Parathyroid adenoma (tissue), 2 donors: ENCODE results near the gene NADK2.
"Not testable (repeated sequence)": the region's sequence is repeated elsewhere in the genome, so short reads cannot be mapped to it uniquely, and the experiment has no call there.

Source experiments
- H2AFZ ChIP-seq: fragments of 300-600 bp; sonication (generic); one replicate; pipeline ENCODE4 v1.7.0; 2017; ENCODE audit warnings: antibody characterized with exemption, mild to moderate bottlenecking
- H3K27ac ChIP-seq: fragments of 300-600 bp; sonication (generic); one replicate; pipeline ENCODE4 v1.7.0; 2017
- H3K27me3 ChIP-seq: fragments of 300-600 bp; sonication (generic); one replicate; pipeline ENCODE4 v1.7.0; 2017; ENCODE audit warnings: low read length; ENCODE audit not compliant: control insufficient read depth, insufficient read depth
- H3K36me3 ChIP-seq: fragments of 300-600 bp; sonication (generic); one replicate; pipeline ENCODE4 v1.7.0; 2017; ENCODE audit warnings: low read length; ENCODE audit not compliant: control insufficient read depth, insufficient read depth
- H3K4me1 ChIP-seq: fragments of 300-600 bp; sonication (generic); one replicate; pipeline ENCODE4 v1.7.0; 2017; ENCODE audit warnings: control low read depth
- H3K4me2 ChIP-seq: fragments of 300-600 bp; sonication (generic); one replicate; pipeline ENCODE4 v1.7.0; 2017; ENCODE audit warnings: low read length
- H3K4me3 ChIP-seq: fragments of 300-600 bp; sonication (generic); one replicate; pipeline ENCODE4 v1.7.0; 2017; ENCODE audit warnings: low read depth, low read length
- H3K79me2 ChIP-seq: fragments of 300-600 bp; sonication (generic); one replicate; pipeline ENCODE4 v1.7.0; 2017; ENCODE audit warnings: control low read depth
- H3K9ac ChIP-seq: fragments of 300-600 bp; sonication (generic); one replicate; pipeline ENCODE4 v1.7.0; 2017; ENCODE audit warnings: mild to moderate bottlenecking
- H3K9me3 ChIP-seq: fragments of 300-600 bp; sonication (generic); one replicate; pipeline ENCODE4 v1.7.0; 2017; ENCODE audit warnings: low read length; ENCODE audit not compliant: control insufficient read depth
- TF ChIP-seq, protein P1 (sequence below): fragments of 300-600 bp; sonication (generic); IDR thresholded peaks from one replicate; pipeline ENCODE4 v1.7.0; 2017; ENCODE audit warnings: antibody characterized with exemption, mild to moderate bottlenecking
- donor health status: primary hyperparathyroidism.

NADK2 gene

DNA sequence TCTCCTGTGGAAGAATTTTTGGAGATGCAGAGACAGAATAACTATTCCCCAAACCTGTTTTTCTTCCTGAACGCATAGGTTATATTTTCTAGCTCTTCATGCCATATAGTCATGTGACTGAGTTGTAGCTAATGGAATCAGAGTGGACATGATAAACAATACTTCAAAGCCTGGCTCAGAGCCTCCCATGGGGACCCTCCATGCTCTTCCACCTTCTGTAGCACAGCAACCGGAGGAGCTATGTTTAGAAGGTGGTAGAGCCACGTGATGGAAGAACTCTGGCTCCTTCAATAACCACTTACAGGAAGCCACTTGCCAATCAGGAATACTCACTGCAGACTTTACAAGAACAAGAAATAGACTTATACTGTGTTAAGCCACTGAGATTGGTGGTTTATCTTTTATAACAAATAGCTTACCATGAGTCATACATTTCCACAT is 39.2 kb downstream of the NADK2 start:
- Histone ChIP-seq H3K4me2 (no peak overlapping the region), H3K36me3 (no peaks in the 10 kb centered on the region), H3K9me3 (no peaks in the 10 kb centered on the region), H2AFZ (no peak overlapping the region), H3K27me3 (no peaks in the 10 kb centered on the region), H3K9ac (no peak overlapping the region), H3K4me1 (no peaks in the 10 kb centered on the region), H3K79me2 (no peaks in the 10 kb centered on the region), H3K27ac (no peak overlapping the region), H3K4me3 (no peak overlapping the region)
- TF ChIP-seq, protein P1, sequence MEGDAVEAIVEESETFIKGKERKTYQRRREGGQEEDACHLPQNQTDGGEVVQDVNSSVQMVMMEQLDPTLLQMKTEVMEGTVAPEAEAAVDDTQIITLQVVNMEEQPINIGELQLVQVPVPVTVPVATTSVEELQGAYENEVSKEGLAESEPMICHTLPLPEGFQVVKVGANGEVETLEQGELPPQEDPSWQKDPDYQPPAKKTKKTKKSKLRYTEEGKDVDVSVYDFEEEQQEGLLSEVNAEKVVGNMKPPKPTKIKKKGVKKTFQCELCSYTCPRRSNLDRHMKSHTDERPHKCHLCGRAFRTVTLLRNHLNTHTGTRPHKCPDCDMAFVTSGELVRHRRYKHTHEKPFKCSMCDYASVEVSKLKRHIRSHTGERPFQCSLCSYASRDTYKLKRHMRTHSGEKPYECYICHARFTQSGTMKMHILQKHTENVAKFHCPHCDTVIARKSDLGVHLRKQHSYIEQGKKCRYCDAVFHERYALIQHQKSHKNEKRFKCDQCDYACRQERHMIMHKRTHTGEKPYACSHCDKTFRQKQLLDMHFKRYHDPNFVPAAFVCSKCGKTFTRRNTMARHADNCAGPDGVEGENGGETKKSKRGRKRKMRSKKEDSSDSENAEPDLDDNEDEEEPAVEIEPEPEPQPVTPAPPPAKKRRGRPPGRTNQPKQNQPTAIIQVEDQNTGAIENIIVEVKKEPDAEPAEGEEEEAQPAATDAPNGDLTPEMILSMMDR = no peak

DNA sequence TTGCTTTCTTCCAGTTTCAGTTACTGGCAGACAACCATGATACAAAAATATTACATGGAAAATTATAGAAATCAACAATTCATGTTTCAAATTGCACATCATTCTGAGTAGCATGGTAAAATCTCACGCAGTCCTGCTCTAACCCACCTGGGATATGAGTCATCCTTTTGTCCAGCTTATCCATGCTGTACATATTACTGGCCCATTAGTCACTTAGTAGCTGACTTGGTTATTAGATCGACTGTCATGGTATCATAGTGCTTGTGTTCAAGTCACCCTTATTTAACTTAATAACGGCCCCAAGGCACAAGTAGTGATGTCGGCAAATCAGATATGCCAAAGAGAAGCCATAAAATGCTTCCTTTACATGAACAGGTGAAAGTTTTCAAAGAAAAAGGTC is 41.2 kb downstream of the NADK2 start:
- no peak overlapping the region for H3K9ac ChIP-seq
- H3K9me3 ChIP-seq = no peaks in the 10 kb centered on the region
- H3K79me2 ChIP-seq = no peaks in the 10 kb centered on the region
- TF ChIP-seq, protein P1 = no peak
- H3K4me2 ChIP-seq = no peak overlapping the region
- no peaks in the 10 kb centered on the region for H3K4me1 ChIP-seq
- H3K27me3 ChIP-seq = no peaks in the 10 kb centered on the region
- H3K27ac ChIP-seq = no peak overlapping the region
- H3K36me3 ChIP-seq = no peaks in the 10 kb centered on the region
- no peak overlapping the region for H3K4me3 ChIP-seq
- H2AFZ ChIP-seq = no peak overlapping the region

DNA sequence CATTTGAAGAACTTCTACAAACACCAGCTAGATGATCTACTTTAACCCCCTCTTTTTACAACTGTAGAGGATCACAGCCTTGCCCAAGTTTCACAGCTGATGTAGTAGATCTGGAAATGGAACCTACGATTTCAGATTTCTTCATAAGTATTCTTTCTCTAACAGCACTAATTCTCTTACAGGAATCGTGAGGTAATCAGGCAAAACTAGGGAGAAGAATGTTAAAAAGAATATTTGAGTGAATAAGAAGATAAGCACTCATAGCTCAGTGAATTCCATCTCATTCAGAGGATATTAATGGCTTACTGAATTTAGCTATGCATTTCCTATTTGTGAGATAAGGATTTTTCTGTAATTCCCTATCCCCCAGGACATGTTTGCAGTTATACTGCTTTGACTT is 42.1 kb downstream of the NADK2 start:
- TF ChIP-seq, protein P1 = no peak
- Histone ChIP-seq H3K79me2 (no peaks in the 10 kb centered on the region), H3K4me2 (no peak overlapping the region), H3K4me3 (no peak overlapping the region), H3K36me3 (no peaks in the 10 kb centered on the region), H3K4me1 (no peaks in the 10 kb centered on the region), H3K27ac (no peak overlapping the region), H3K9me3 (no peaks in the 10 kb centered on the region), H2AFZ (no peak overlapping the region), H3K9ac (no peak overlapping the region), H3K27me3 (no peaks in the 10 kb centered on the region)

DNA sequence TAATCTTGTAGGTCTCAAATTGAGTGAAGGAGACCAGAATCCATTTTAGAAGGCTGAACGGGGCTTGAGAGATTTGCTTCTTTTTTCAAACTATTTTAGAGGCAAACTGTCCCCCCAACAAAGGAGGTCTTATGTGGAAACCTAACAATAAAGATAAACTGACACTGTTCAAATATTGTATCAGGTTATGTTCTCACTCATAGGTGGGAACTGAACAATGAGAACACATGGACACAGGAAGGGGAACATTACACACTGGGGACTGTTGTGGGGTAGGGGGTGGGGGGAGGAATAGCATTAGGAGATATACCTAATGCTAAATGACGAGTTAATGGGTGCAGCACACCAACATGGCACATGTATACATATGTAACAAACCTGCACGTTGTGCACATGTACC is 42.9 kb downstream of the NADK2 start:
- H3K79me2 ChIP-seq, H3K9me3 ChIP-seq, H3K4me3 ChIP-seq, H3K27ac ChIP-seq, H2AFZ ChIP-seq, H3K36me3 ChIP-seq, H3K4me1 ChIP-seq, H3K27me3 ChIP-seq, H3K9ac ChIP-seq, H3K4me2 ChIP-seq: not testable (repeated sequence)

DNA sequence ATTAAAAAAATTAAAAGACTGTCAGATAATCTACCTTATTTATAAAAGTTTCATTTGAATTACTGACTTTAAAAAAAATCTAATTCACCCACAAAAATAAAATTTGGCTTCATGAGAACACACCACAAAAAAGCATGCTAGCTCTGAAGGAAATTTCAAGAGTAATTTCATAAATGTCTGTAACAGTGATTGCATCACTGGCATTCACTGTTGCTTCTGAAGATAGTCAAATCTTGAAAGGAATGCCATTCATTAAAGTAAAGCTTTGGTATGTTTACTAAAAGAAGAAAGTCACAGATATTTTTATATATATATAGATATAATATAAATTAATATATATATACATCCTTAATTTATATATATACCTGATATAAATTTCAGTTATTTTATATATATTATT is 43.4 kb downstream of the NADK2 start:
- TF ChIP-seq, protein P1 = no peak
- H3K27me3 ChIP-seq = no peaks in the 10 kb centered on the region
- no peaks in the 10 kb centered on the region for H3K79me2 ChIP-seq
- no peaks in the 10 kb centered on the region for H3K36me3 ChIP-seq
- H3K4me3 ChIP-seq = no peak overlapping the region
- H3K27ac ChIP-seq = no peak overlapping the region
- H3K4me2 ChIP-seq = no peak overlapping the region
- H3K4me1 ChIP-seq = no peaks in the 10 kb centered on the region
- no peaks in the 10 kb centered on the region for H3K9me3 ChIP-seq
- no peak overlapping the region for H2AFZ ChIP-seq
- H3K9ac ChIP-seq = no peak overlapping the region
